SK-N-SH treated with all-trans-retinoic acid at 6 μM for 48 hours (cell line): ENCODE results near the gene CRYBA2.

Source experiments
- ARNTL ChIP-seq: fragments of 450-650 bp; formaldehyde crosslinking; IDR thresholded peaks from 2 replicates; pipeline ENCODE4 v1.5.0; 2020; ENCODE audit warnings: low read depth, mild to moderate bottlenecking, moderate library complexity, borderline replicate concordance
- CREB5 ChIP-seq: fragments of 250-450 bp; sonication (Bioruptor Pico); IDR thresholded peaks from 2 replicates; pipeline ENCODE4 v1.5.1; 2020; ENCODE audit warnings: low read depth, mild to moderate bottlenecking, moderate library complexity
- CSDC2 ChIP-seq: fragments of 250-450 bp; sonication (Bioruptor Pico); IDR thresholded peaks from 2 replicates; pipeline ENCODE4 v1.5.0; 2020; ENCODE audit warnings: mild to moderate bottlenecking, moderate library complexity
- RARB ChIP-seq: fragments of 250-450 bp; sonication (Bioruptor Pico); IDR thresholded peaks from 2 replicates; pipeline ENCODE4 v1.8.0; 2021; ENCODE audit warnings: mild to moderate bottlenecking, moderate library complexity
- ZNF565 ChIP-seq: fragments of 450-650 bp; formaldehyde crosslinking; conservative IDR thresholded peaks from 2 replicates; pipeline ENCODE4 v1.5.0; 2020; ENCODE audit warnings: low read depth, mild to moderate bottlenecking, moderate library complexity
- ZNF8 ChIP-seq: fragments of 450-650 bp; formaldehyde crosslinking; IDR thresholded peaks from 2 replicates; pipeline ENCODE4 v1.5.0; 2020; ENCODE audit warnings: mild to moderate bottlenecking, moderate library complexity

- TF ChIP-seq ZNF8 = no peak
- no peak for TF ChIP-seq ARNTL
- TF ChIP-seq RARB (CRISPR knock-in tag) = no peak
- TF ChIP-seq ZNF565 (CRISPR knock-in tag) = no peak
- no peak for TF ChIP-seq CREB5 (CRISPR knock-in tag)
- TF ChIP-seq CSDC2 (CRISPR knock-in tag) = no peak
These were observed 13.1 kb downstream of the CRYBA2 start for GRCh38 chr2:218979846-218980734.
